Sigmoid colon (tissue), 7 donors: ENCODE results near the gene HAGH. TPM values are rescaled to one million over a fixed set of nuclear protein-coding genes. Genes with fewer than 3 reads are reported as not detected.

Experiments used
- DNase-seq: peaks from one replicate; pipeline ENCODE4 v3.0.0-alpha.2; 2019
- H3K27ac ChIP-seq, 4 donors: fragments of 200-600 bp; sonication (generic); one replicate each; pipeline ENCODE4 v1.5.1; 2016 to 2019; ENCODE audit warnings: mild to moderate bottlenecking in 1 of 4
- H3K27me3 ChIP-seq, 3 donors: fragments of 200-600 bp; sonication (generic); one replicate each; pipeline ENCODE4 v1.5.1; 2019; ENCODE audit warnings: mild to moderate bottlenecking in 1 of 3
- H3K36me3 ChIP-seq, 4 donors: fragments of 200-600 bp; sonication (generic); one replicate each; pipeline ENCODE4 v1.5.1; 2016 to 2019
- H3K4me1 ChIP-seq, 4 donors: fragments of 200-600 bp; sonication (generic); one replicate each; pipeline ENCODE4 v1.5.1; 2017 to 2019
- H3K4me3 ChIP-seq, 4 donors: fragments of 200-600 bp; sonication (generic); one replicate each; pipeline ENCODE4 v1.5.1; 2017 to 2019; ENCODE audit warnings: mild to moderate bottlenecking in 2 of 4, moderate library complexity in 1 of 4
- H3K9me3 ChIP-seq, 4 donors: fragments of 200-600 bp in 3 of 4; sonication (generic) in 3 of 4; one replicate each; pipeline versions ENCODE4 v1.5.1 to v1.6.1; 2013 to 2019
- EP300 ChIP-seq, 4 donors: sonication (generic); formaldehyde crosslinking; IDR thresholded peaks; one replicate each; pipeline ENCODE4 v1.6.1; 2017; ENCODE audit warnings: antibody characterized with exemption in 4 of 4
- POLR2A ChIP-seq, 2 donors: fragments of 450-650 bp; IDR thresholded peaks; one replicate each; pipeline ENCODE4 v1.6.1; 2016; ENCODE audit warnings: antibody characterized with exemption in 2 of 2, mild to moderate bottlenecking in 2 of 2, moderate library complexity in 2 of 2
- POLR2AphosphoS5 ChIP-seq, 4 donors: sonication (generic); formaldehyde crosslinking; IDR thresholded peaks; one replicate each; pipeline ENCODE4 v1.6.1; 2017; ENCODE audit warnings: antibody characterized with exemption in 4 of 4
- WGBS, 2 donors: extraction: QIAGEN DNeasy Blood & Tissue Kit; methylation state at CpG; one replicate each; pipeline ENCODE4 v1.1.7; 2013; 5-methylcytosine and 5-hydroxymethylcytosine counted together
- intact Hi-C: fragments of 100-400 bp; cut with DNase I; formaldehyde crosslinking; loops from one replicate; pipeline ENCODE4 v1.15.1; 2023
- polyA plus RNA-seq, 3 donors: library from polyadenylated mRNA; stranded (reverse); fragments of 200-250 nt; gene quantifications; one replicate each; pipeline ENCODE4 v1.2.3, GENCODE V29; 2013
- total RNA-seq, 4 donors: library from RNA; depleted of rRNA; stranded (reverse); fragments of >200 nt; gene quantifications; one replicate each; pipeline ENCODE4 v1.1.0, GENCODE V29; 2016
- TF ChIP-seq, protein P1 (sequence below), 4 experiments: fragments of 450-650 bp in 3 of 4; fragments of 200-600 bp in 1 of 4; IDR thresholded peaks; one replicate each; pipeline ENCODE4 v1.5.1; 2016 to 2019; ENCODE audit warnings: antibody characterized with exemption in 4 of 4, mild to moderate bottlenecking in 3 of 4, moderate library complexity in 2 of 4
- donor health status: healthy with polysubstance abuse.
- donor health status: Bipolar disorder and iron deficiency.
- donor health status: healthy.

The HAGH gene
- total and polyA plus RNA-seq, 7 donors = 54.1 to 163 (median 86.9) TPM

DNA sequence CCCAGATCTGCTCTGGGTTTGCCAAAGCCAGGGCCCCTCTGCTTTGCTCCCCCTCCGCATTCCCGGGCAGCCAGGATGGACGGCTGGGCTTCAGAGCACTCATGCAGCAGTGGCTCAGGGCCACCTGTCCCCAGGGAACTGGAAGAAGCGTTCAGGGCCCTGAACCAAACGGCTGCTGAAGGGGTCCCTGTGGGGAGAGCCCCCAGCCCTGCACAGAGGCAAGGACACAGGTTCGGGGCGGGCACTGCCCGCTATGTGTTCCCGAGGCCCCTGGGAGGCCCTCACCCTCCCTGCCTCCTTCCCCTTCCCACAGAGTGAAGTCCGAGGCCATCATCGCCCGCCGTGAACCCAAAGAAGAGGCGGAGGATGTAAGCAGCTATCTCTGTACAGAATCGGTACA lies 65.7 kb downstream of the HAGH start:
- DNase-seq = no peak
- no peak for TF ChIP-seq POLR2AphosphoS5 (IDR thresholded peaks at IDR 0.05)
- no peak for TF ChIP-seq EP300 (IDR thresholded peaks at IDR 0.05)
- no peak for TF ChIP-seq POLR2A (IDR thresholded peaks at IDR 0.05)
- TF ChIP-seq, protein P1, sequence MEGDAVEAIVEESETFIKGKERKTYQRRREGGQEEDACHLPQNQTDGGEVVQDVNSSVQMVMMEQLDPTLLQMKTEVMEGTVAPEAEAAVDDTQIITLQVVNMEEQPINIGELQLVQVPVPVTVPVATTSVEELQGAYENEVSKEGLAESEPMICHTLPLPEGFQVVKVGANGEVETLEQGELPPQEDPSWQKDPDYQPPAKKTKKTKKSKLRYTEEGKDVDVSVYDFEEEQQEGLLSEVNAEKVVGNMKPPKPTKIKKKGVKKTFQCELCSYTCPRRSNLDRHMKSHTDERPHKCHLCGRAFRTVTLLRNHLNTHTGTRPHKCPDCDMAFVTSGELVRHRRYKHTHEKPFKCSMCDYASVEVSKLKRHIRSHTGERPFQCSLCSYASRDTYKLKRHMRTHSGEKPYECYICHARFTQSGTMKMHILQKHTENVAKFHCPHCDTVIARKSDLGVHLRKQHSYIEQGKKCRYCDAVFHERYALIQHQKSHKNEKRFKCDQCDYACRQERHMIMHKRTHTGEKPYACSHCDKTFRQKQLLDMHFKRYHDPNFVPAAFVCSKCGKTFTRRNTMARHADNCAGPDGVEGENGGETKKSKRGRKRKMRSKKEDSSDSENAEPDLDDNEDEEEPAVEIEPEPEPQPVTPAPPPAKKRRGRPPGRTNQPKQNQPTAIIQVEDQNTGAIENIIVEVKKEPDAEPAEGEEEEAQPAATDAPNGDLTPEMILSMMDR (IDR thresholded peaks at IDR 0.05) = no peak
- Histone ChIP-seq H3K27ac (no peak overlapping the region), H3K27me3 (no peaks in the 10 kb centered on the region), H3K4me1 (no peaks in the 10 kb centered on the region), H3K36me3 (peaks cover 30 to 81% (median 54%) of the 10 kb centered on the region in 4 donors), H3K9me3 (no peaks in the 10 kb centered on the region), H3K4me3 (no peak overlapping the region)
- intact Hi-C loops = no loop called here
- 93 to 96% methylated on average over 15 of the region's 15 CpGs for WGBS, 2 donors

DNA sequence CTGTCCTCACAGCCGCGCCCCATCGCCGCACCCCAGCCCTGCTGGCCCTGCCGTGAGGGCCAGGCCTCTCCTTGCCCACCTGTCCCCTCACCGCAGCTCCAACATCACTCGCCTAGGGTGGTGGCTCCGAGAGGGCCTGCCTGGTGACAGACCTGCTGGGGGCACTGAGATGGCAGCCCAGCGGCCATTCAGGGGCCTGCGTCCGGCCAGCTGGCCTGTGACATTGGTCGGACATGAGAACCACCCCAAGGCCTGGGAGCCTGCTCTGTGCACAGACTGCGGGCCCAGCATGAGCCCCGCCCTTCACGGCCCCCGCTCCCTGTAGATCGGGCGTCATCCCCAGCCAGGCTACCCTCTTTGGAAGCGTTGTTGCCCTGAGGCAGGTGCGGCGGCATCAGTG lies 67.1 kb downstream of the HAGH start:
- Histone ChIP-seq H3K4me1 (no peaks in the 10 kb centered on the region), H3K27ac (no peak overlapping the region), H3K27me3 (no peaks in the 10 kb centered on the region), H3K9me3 (no peaks in the 10 kb centered on the region), H3K4me3 (no peak overlapping the region), H3K36me3 (peaks cover 19 to 73% (median 45%) of the 10 kb centered on the region in 4 donors)
- no peak for DNase-seq
- TF ChIP-seq, protein P1 (IDR thresholded peaks at IDR 0.05) = no peak
- TF ChIP-seq POLR2A (IDR thresholded peaks at IDR 0.05) (no peak), EP300 (IDR thresholded peaks at IDR 0.05) (no peak), POLR2AphosphoS5 (IDR thresholded peaks at IDR 0.05) (no peak)
- intact Hi-C loops = no loop called here
- 93% methylated on average over 21 of the region's 21 CpGs for WGBS, 2 donors

DNA sequence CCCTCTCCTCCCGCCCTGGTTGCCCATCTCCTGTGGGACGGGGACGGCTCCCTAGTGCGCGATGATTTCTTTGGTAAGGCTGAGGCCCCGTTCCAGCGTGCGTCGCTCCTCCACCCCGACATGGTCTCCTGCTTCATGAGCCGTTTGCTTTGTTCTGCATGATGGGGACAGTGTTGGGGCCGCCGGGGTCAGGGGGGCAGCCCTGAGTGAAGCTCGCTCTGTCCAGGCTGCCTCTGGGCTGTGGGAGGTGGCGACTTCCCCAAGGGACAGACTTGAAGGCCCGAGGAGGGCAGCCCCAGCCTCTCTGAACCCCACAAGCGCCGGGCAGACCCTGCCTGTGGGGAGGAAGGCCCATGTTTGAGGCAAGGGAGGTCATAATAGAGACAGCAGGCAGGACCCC lies 67.7 kb downstream of the HAGH start:
- H3K4me1 ChIP-seq = no peaks in the 10 kb centered on the region
- no peak overlapping the region for H3K27ac ChIP-seq
- 92 to 94% methylated on average over 18 of the region's 18 CpGs for WGBS, 2 donors
- TF ChIP-seq POLR2A (IDR thresholded peaks at IDR 0.05) = no peak
- TF ChIP-seq, protein P1 (IDR thresholded peaks at IDR 0.05) = no peak
- no peak for TF ChIP-seq POLR2AphosphoS5 (IDR thresholded peaks at IDR 0.05)
- no peak for TF ChIP-seq EP300 (IDR thresholded peaks at IDR 0.05)
- no peaks in the 10 kb centered on the region for H3K9me3 ChIP-seq
- H3K27me3 ChIP-seq = no peaks in the 10 kb centered on the region
- no peak for DNase-seq
- peaks cover 13 to 73% (median 42%) of the 10 kb centered on the region in 4 donors for H3K36me3 ChIP-seq
- intact Hi-C loops = no loop called here
- H3K4me3 ChIP-seq = no peak overlapping the region

DNA sequence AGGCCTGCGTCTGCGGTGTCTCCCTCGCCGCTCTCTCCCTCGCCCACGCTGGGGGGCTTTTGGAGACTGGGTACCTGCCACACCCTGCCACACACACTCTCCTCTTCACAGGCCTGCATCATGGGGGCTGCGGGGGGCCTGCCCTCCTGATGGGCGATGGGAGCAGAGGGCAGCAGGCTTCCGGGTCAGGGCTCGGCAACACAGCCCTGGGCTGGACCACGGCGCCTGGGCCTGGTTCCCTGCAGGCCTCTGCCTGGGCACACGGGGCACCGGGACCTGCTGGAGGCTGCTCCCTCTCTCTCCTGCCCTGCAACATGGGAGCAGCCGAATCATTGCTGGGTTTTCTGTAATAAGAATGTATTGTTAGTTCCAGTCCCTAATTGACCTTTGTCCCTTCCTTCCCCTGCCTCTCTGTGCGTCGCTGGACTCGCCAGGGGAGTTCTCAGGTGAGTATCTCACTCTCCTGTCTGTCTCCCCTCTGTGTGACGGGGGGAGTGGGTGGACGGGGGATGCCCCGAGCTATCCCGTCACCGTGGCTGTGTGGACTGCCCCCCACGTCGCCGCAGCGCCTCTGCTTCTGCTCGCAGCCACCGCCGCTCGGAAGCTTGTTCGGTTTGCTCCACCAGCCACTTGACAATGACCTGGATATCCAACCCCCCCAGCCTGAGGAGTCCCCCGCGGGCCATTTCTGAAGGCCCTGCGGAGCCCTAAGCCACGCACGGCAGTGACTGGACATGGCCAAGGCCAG lies 68.7 kb downstream of the HAGH start:
- H3K36me3 ChIP-seq = peaks cover 11 to 70% (median 41%) of the 10 kb centered on the region in 4 donors
- no peak overlapping the region for H3K27ac ChIP-seq
- 26 to 78% methylated on average over 37 of the region's 37 CpGs for WGBS, 2 donors
- H3K9me3 ChIP-seq = no peaks in the 10 kb centered on the region
- intact Hi-C loops = no loop called here
- H3K27me3 ChIP-seq = no peaks in the 10 kb centered on the region
- TF ChIP-seq EP300 (IDR thresholded peaks at IDR 0.05) (no peak), POLR2AphosphoS5 (IDR thresholded peaks at IDR 0.05) (no peak), POLR2A (IDR thresholded peaks at IDR 0.05) (no peak)
- TF ChIP-seq, protein P1 (IDR thresholded peaks at IDR 0.05) = no peak
- H3K4me1 ChIP-seq = no peaks in the 10 kb centered on the region
- H3K4me3 ChIP-seq = no peak overlapping the region
- DNase-seq = no peak

Other genes starting within 250 kb of the HAGH start
- gene IFT140, start 214.8 kb downstream of the HAGH start, total RNA-seq = 10 to 100 TPM in 3 of 4 donors, 1 to 10 TPM in 1; 9.2 to 36.8 (median 16.8) TPM
- gene IFT140, start 214.8 kb downstream of the HAGH start, polyA plus RNA-seq = 10 to 100 TPM in 1 of 3 donors, 1 to 10 TPM in 2; 3.7 to 10.2 (median 4.8) TPM
- 10 to 100 TPM in 1 of 4 donors, 1 to 10 TPM in 3; 6.4 to 24.6 (median 8.0) TPM for gene CRAMP1, start 214.5 kb downstream of the HAGH start, total RNA-seq
- 10 to 100 TPM in 1 of 3 donors, 1 to 10 TPM in 2; 2.4 to 13.5 (median 2.5) TPM for gene CRAMP1, start 214.5 kb downstream of the HAGH start, polyA plus RNA-seq
- gene JPT2, start 148.5 kb downstream of the HAGH start, total RNA-seq = 10 to 100 TPM; 12.4 to 18.1 (median 17.3) TPM
- gene JPT2, start 148.5 kb downstream of the HAGH start, polyA plus RNA-seq = 10 to 100 TPM; 25.2 to 53.7 (median 33.8) TPM
- gene MAPK8IP3, start 120.6 kb downstream of the HAGH start, total RNA-seq = 10 to 100 TPM; 22.1 to 80.9 (median 30.8) TPM
- gene MAPK8IP3, start 120.6 kb downstream of the HAGH start, polyA plus RNA-seq = 10 to 100 TPM in 1 of 3 donors, 1 to 10 TPM in 2; 3.6 to 79.1 (median 5.5) TPM
- 100 to 1,000 TPM in 3 of 4 donors, 10 to 100 TPM in 1; 79.8 to 152 (median 128) TPM for gene NME3, start 55.3 kb downstream of the HAGH start, total RNA-seq
- gene NME3, start 55.3 kb downstream of the HAGH start, polyA plus RNA-seq = 10 to 100 TPM; 32.4 to 87.8 (median 41.4) TPM
- gene EME2, start 54.0 kb downstream of the HAGH start, total RNA-seq = 10 to 100 TPM in 1 of 4 donors, 1 to 10 TPM in 3; 4.3 to 10.5 (median 7.2) TPM
- gene EME2, start 54.0 kb downstream of the HAGH start, polyA plus RNA-seq = 10 to 100 TPM in 1 of 3 donors, 1 to 10 TPM in 2; 1.8 to 17.1 (median 2.5) TPM
- gene MRPS34, start 53.7 kb downstream of the HAGH start, total RNA-seq = 100 to 1,000 TPM in 1 of 4 donors, 10 to 100 TPM in 3; 61.5 to 104 (median 71.1) TPM
- 100 to 1,000 TPM; 114 to 198 (median 129) TPM for gene MRPS34, start 53.7 kb downstream of the HAGH start, polyA plus RNA-seq
- gene SPSB3, start 44.3 kb downstream of the HAGH start, total RNA-seq = 10 to 100 TPM; 61.4 to 98.4 (median 78.9) TPM
- 10 to 100 TPM; 34.4 to 59.5 (median 40.2) TPM for gene SPSB3, start 44.3 kb downstream of the HAGH start, polyA plus RNA-seq
- gene NUBP2, start 43.9 kb downstream of the HAGH start, total RNA-seq = 100 to 1,000 TPM in 2 of 4 donors, 10 to 100 TPM in 2; 77.8 to 170 (median 98.1) TPM
- gene NUBP2, start 43.9 kb downstream of the HAGH start, polyA plus RNA-seq = 10 to 100 TPM; 53.5 to 69.1 (median 56.6) TPM
- 1 to 10 TPM; 1.1 to 2.2 (median 1.5) TPM for gene IGFALS, start 33.1 kb downstream of the HAGH start, total RNA-seq
- gene IGFALS, start 33.1 kb downstream of the HAGH start, polyA plus RNA-seq = 1 to 10 TPM in 2 of 3 donors, under 1 TPM in 1; 0.46 to 2.0 (median 1.2) TPM
- gene FAHD1, start 381 bp upstream of the HAGH start, total RNA-seq = 10 to 100 TPM; 27.7 to 35.0 (median 29.3) TPM
- gene FAHD1, start 381 bp upstream of the HAGH start, polyA plus RNA-seq = 100 to 1,000 TPM in 1 of 3 donors, 10 to 100 TPM in 2; 58.9 to 137 (median 62.5) TPM
- not detected for gene MEIOB, start 45.3 kb upstream of the HAGH start, total RNA-seq
- under 1 TPM in 1 of 3 donors, not detected in 2; 0.10 TPM for gene MEIOB, start 45.3 kb upstream of the HAGH start, polyA plus RNA-seq
- not detected for gene HS3ST6, start 91.6 kb upstream of the HAGH start, total RNA-seq
- 1 to 10 TPM in 1 of 3 donors, under 1 TPM in 1, not detected in 1; 0.09 to 6.0 TPM for gene HS3ST6, start 91.6 kb upstream of the HAGH start, polyA plus RNA-seq
- 10 to 100 TPM; 17.8 to 35.7 (median 19.0) TPM for gene MSRB1, start 116.4 kb upstream of the HAGH start, total RNA-seq
- gene MSRB1, start 116.4 kb upstream of the HAGH start, polyA plus RNA-seq = 100 to 1,000 TPM in 1 of 3 donors, 10 to 100 TPM in 2; 64.7 to 136 (median 69.1) TPM
- gene RPL3L, start 127.9 kb upstream of the HAGH start, total RNA-seq = not detected
- under 1 TPM in 2 of 3 donors, not detected in 1; 0.04 to 0.60 TPM for gene RPL3L, start 127.9 kb upstream of the HAGH start, polyA plus RNA-seq
- 100 to 1,000 TPM; 200 to 332 (median 264) TPM for gene NDUFB10, start 132.7 kb upstream of the HAGH start, total RNA-seq
- gene NDUFB10, start 132.7 kb upstream of the HAGH start, polyA plus RNA-seq = 100 to 1,000 TPM; 298 to 489 (median 369) TPM
- 1,000 to 10,000 TPM; 1,478 to 1,994 (median 1,643) TPM for gene RPS2, start 138.0 kb upstream of the HAGH start, total RNA-seq
- 1,000 to 10,000 TPM; 1,713 to 3,277 (median 2,927) TPM for gene RPS2, start 138.0 kb upstream of the HAGH start, polyA plus RNA-seq
- not detected for gene RNF151, start 140.0 kb upstream of the HAGH start, total RNA-seq
- under 1 TPM in 1 of 3 donors, not detected in 2; 0.10 TPM for gene RNF151, start 140.0 kb upstream of the HAGH start, polyA plus RNA-seq
- 10 to 100 TPM; 19.4 to 27.4 (median 26.1) TPM for gene TBL3, start 145.2 kb upstream of the HAGH start, total RNA-seq
- gene TBL3, start 145.2 kb upstream of the HAGH start, polyA plus RNA-seq = 10 to 100 TPM; 14.3 to 37.4 (median 14.4) TPM
- not detected for gene NOXO1, start 154.6 kb upstream of the HAGH start, total RNA-seq
- gene NOXO1, start 154.6 kb upstream of the HAGH start, polyA plus RNA-seq = 10 to 100 TPM; 13.8 to 47.3 (median 15.0) TPM
- 10 to 100 TPM; 17.5 to 23.8 (median 21.2) TPM for gene GFER, start 157.4 kb upstream of the HAGH start, total RNA-seq
- 100 to 1,000 TPM in 1 of 3 donors, 10 to 100 TPM in 2; 67.3 to 125 (median 82.9) TPM for gene GFER, start 157.4 kb upstream of the HAGH start, polyA plus RNA-seq
- gene SYNGR3, start 163.1 kb upstream of the HAGH start, total RNA-seq = 1 to 10 TPM in 3 of 4 donors, under 1 TPM in 1; 0.82 to 8.3 (median 6.3) TPM
- 1 to 10 TPM in 2 of 3 donors, under 1 TPM in 1; 0.60 to 4.0 (median 1.2) TPM for gene SYNGR3, start 163.1 kb upstream of the HAGH start, polyA plus RNA-seq
- gene ZNF598, start 183.0 kb upstream of the HAGH start, total RNA-seq = 10 to 100 TPM; 12.8 to 27.2 (median 17.7) TPM
- 10 to 100 TPM; 20.3 to 57.0 (median 21.0) TPM for gene ZNF598, start 183.0 kb upstream of the HAGH start, polyA plus RNA-seq
- not detected for gene NPW, start 193.0 kb upstream of the HAGH start, total RNA-seq
- under 1 TPM in 1 of 3 donors, not detected in 2; 0.71 TPM for gene NPW, start 193.0 kb upstream of the HAGH start, polyA plus RNA-seq
- 10 to 100 TPM; 23.5 to 57.9 (median 29.5) TPM for gene NHERF2, start 200.1 kb upstream of the HAGH start, total RNA-seq
- 100 to 1,000 TPM in 1 of 3 donors, 10 to 100 TPM in 2; 46.7 to 105 (median 65.4) TPM for gene NHERF2, start 200.1 kb upstream of the HAGH start, polyA plus RNA-seq
- gene NTHL1, start 221.0 kb upstream of the HAGH start, total RNA-seq = 10 to 100 TPM; 18.4 to 33.8 (median 25.6) TPM
- gene NTHL1, start 221.0 kb upstream of the HAGH start, polyA plus RNA-seq = 10 to 100 TPM; 20.4 to 44.5 (median 35.6) TPM
- 10 to 100 TPM; 25.0 to 80.9 (median 36.9) TPM for gene TSC2, start 221.2 kb upstream of the HAGH start, total RNA-seq
- 10 to 100 TPM; 16.9 to 58.4 (median 31.2) TPM for gene TSC2, start 221.2 kb upstream of the HAGH start, polyA plus RNA-seq